ENCODE results near the gene VAC14.
"Not testable (repeated sequence)": the region's sequence is repeated elsewhere in the genome, so short reads cannot be mapped to it uniquely, and the experiment has no call there.

The VAC14 gene

GRCh38 chr16:70650216-70650615 is 150.7 kb downstream of the VAC14 start:
- no peak for TF ChIP-seq CTCF (IDR thresholded peaks at IDR 0.05; ENCODE audit: borderline replicate concordance, insufficient read depth, low read depth, low read length)
- no peak overlapping the region for H3K4me3 ChIP-seq (ENCODE audit: low read depth, low read length)

GRCh38 chr16:70649300-70649699 is 151.7 kb downstream of the VAC14 start:
- TF ChIP-seq CTCF (IDR thresholded peaks at IDR 0.05; ENCODE audit: borderline replicate concordance, insufficient read depth, low read depth, low read length) = no peak
- no peak overlapping the region for H3K4me3 ChIP-seq (ENCODE audit: low read depth, low read length)

GRCh38 chr16:70648606-70649005 is 152.4 kb downstream of the VAC14 start:
- no peak for TF ChIP-seq CTCF (IDR thresholded peaks at IDR 0.05; ENCODE audit: borderline replicate concordance, insufficient read depth, low read depth, low read length)
- no peak overlapping the region for H3K4me3 ChIP-seq (ENCODE audit: low read depth, low read length)

- TF ChIP-seq CTCF (IDR thresholded peaks at IDR 0.05; ENCODE audit: borderline replicate concordance, insufficient read depth, low read depth, low read length) = no peak
- H3K4me3 ChIP-seq (ENCODE audit: low read depth, low read length) = no peak overlapping the region
These were observed 153.3 kb downstream of the VAC14 start for GRCh38 chr16:70647441-70648359.

GRCh38 chr16:70646260-70647241 is 154.4 kb downstream of the VAC14 start, which contains the start of gene IL34:
Gene IL34 (plus strand): TSS chr16:70646559. CDS start chr16:70646948, 389 bp downstream.
- no peak within 1 kb of the TSS for H3K4me3 ChIP-seq (ENCODE audit: low read depth, low read length)
- no peak for TF ChIP-seq CTCF (IDR thresholded peaks at IDR 0.05; ENCODE audit: borderline replicate concordance, insufficient read depth, low read depth, low read length)

GRCh38 chr16:70644763-70645597 is 156.0 kb downstream of the VAC14 start:
- no peak for TF ChIP-seq CTCF (IDR thresholded peaks at IDR 0.05; ENCODE audit: borderline replicate concordance, insufficient read depth, low read depth, low read length)
- H3K4me3 ChIP-seq (ENCODE audit: low read depth, low read length) = no peak overlapping the region

- H3K4me3 ChIP-seq (ENCODE audit: low read depth, low read length) = not testable (repeated sequence)
These were observed 157.7 kb downstream of the VAC14 start for GRCh38 chr16:70643264-70643663.

Data from GM12875 (cell line).